CD14-positive monocyte (primary cell): ENCODE results near the gene SGCA. TPM values are rescaled to one million over a fixed set of nuclear protein-coding genes. Genes with fewer than 3 reads are reported as not detected.

Experiments
- DNase-seq, 3 donors: peaks; one replicate each; pipeline ENCODE4 v3.0.0-alpha.2; 2011 to 2022
- H2AFZ ChIP-seq: 2 replicates; pipeline ENCODE4 v1.6.0; 2012; ENCODE audit warnings: mild to moderate bottlenecking, low read depth, low read length, inconsistent platforms; ENCODE audit not compliant: insufficient read depth, poor library complexity, severe bottlenecking
- H3K27ac ChIP-seq, 2 donors: 1 replicate in 1 of 2; 2 replicates in 1 of 2; pipeline ENCODE4 v1.5.1; 2012 to 2013; ENCODE audit warnings: low read length in 2 of 2, control low read depth in 1 of 2, inconsistent platforms in 1 of 2, low read depth in 1 of 2, mild to moderate bottlenecking in 1 of 2
- H3K27me3 ChIP-seq, 2 donors: one replicate each; pipeline versions ENCODE4 v1.6.0 to v1.6.1; 2011 to 2013; ENCODE audit warnings: low read length in 2 of 2; ENCODE audit not compliant: control insufficient read depth in 2 of 2, insufficient read depth in 2 of 2
- H3K36me3 ChIP-seq, 2 donors: replicated peaks in 1 of 2; 1 replicate in 1 of 2; 2 replicates in 1 of 2; pipeline versions ENCODE4 v1.5.1 to v1.6.1; 2012 to 2013; ENCODE audit warnings: low read length in 2 of 2, control low read depth in 1 of 2, inconsistent platforms in 1 of 2, mild to moderate bottlenecking in 1 of 2; ENCODE audit not compliant: insufficient read depth in 2 of 2, control insufficient read depth in 1 of 2
- H3K4me1 ChIP-seq, 2 donors: 1 replicate in 1 of 2; 2 replicates in 1 of 2; pipeline versions ENCODE4 v1.5.1 to v1.6.1; 2012 to 2013; ENCODE audit warnings: low read length in 2 of 2, control low read depth in 1 of 2, inconsistent platforms in 1 of 2, mild to moderate bottlenecking in 1 of 2, moderate library complexity in 1 of 2; ENCODE audit not compliant: insufficient read depth in 2 of 2, control insufficient read depth in 1 of 2
- H3K4me2 ChIP-seq: replicated peaks from 2 replicates; pipeline ENCODE3; 2012; ENCODE audit warnings: low read length, moderate library complexity, mild to moderate bottlenecking; ENCODE audit not compliant: poor library complexity, severe bottlenecking; ENCODE audit errors: extremely low read depth
- H3K4me3 ChIP-seq, 3 experiments: fragments of 200-600 bp in 1 of 3; sonication (generic) in 1 of 3; replicated peaks in 1 of 3; 1 replicate in 2 of 3; 2 replicates in 1 of 3; pipeline ENCODE4 v1.5.1; 2011 to 2013; ENCODE audit warnings: low read length in 3 of 3, mild to moderate bottlenecking in 3 of 3, control low read depth in 2 of 3, low read depth in 2 of 3, inconsistent platforms in 1 of 3, moderate library complexity in 1 of 3
- H3K79me2 ChIP-seq: 2 replicates; pipeline ENCODE4 v1.6.0; 2012; ENCODE audit warnings: mild to moderate bottlenecking, control low read depth, inconsistent platforms, low read length, moderate library complexity; ENCODE audit not compliant: insufficient read depth
- H3K9ac ChIP-seq: 2 replicates; pipeline ENCODE4 v1.6.0; 2017; ENCODE audit warnings: low read length, mild to moderate bottlenecking; ENCODE audit not compliant: insufficient read depth, poor library complexity, severe bottlenecking
- H3K9me3 ChIP-seq, 2 donors: replicated peaks in 1 of 2; 1 replicate in 1 of 2; 2 replicates in 1 of 2; pipeline versions ENCODE4 v1.5.1 to v1.6.1; 2012 to 2013; ENCODE audit warnings: low read length in 2 of 2, control low read depth in 1 of 2; ENCODE audit not compliant: control insufficient read depth in 1 of 2, insufficient read depth in 1 of 2
- H4K20me1 ChIP-seq: 2 replicates; pipeline ENCODE4 v1.6.0; 2012; ENCODE audit warnings: mild to moderate bottlenecking, low read length, control low read depth, moderate library complexity; ENCODE audit not compliant: insufficient read depth
- H3K27ac Mint-ChIP-seq, 7 donors: one replicate each; pipeline ENCODE4 v1.8.0; 2020; ENCODE audit warnings: mild to moderate bottlenecking in 7 of 7, mixed read lengths in 7 of 7, moderate library complexity in 6 of 7, inconsistent platforms in 2 of 7
- H3K27me3 Mint-ChIP-seq, 3 donors: one replicate each; pipeline ENCODE4 v1.8.0; 2021 to 2022; ENCODE audit warnings: low read depth in 3 of 3, mild to moderate bottlenecking in 3 of 3, mixed read lengths in 3 of 3, moderate library complexity in 3 of 3, inconsistent platforms in 1 of 3
- H3K36me3 Mint-ChIP-seq, 2 donors: one replicate each; pipeline ENCODE4 v1.8.0; 2020; ENCODE audit warnings: mixed read lengths in 2 of 2, inconsistent platforms in 1 of 2, mild to moderate bottlenecking in 1 of 2
- H3K4me1 Mint-ChIP-seq: one replicate; pipeline ENCODE4 v1.8.0; 2020; ENCODE audit warnings: mild to moderate bottlenecking, mixed read lengths
- H3K4me3 Mint-ChIP-seq, 2 donors: one replicate each; pipeline ENCODE4 v1.8.0; 2020; ENCODE audit warnings: mild to moderate bottlenecking in 2 of 2, mixed read lengths in 2 of 2, moderate library complexity in 1 of 2
- H3K9me3 Mint-ChIP-seq, 7 donors: one replicate each; pipeline ENCODE4 v1.8.0; 2020 to 2022; ENCODE audit warnings: mixed read lengths in 7 of 7, mild to moderate bottlenecking in 6 of 7, moderate library complexity in 6 of 7, inconsistent platforms in 2 of 7
- WGBS: methylation state at CpG from one replicate; pipeline ENCODE4 v1.1.5; 2013; ENCODE audit warnings: missing lambda C conversion rate; ENCODE audit not compliant: insufficient coverage; 5-methylcytosine and 5-hydroxymethylcytosine counted together
- intact Hi-C, 2 donors: fragments of 100-400 bp; cut with micrococcal nuclease; formaldehyde crosslinking; loops; one replicate each; pipeline versions ENCODE4 v1.15.0 to v1.15.1; 2023
- polyA plus RNA-seq, 3 donors: library from polyadenylated mRNA; depleted of rRNA in 1 of 3; unstranded in 2 of 3; stranded (reverse) in 1 of 3; fragments of 300-500 nt in 2 of 3; fragments of >200 nt in 1 of 3; fragmentation: Illumina TruSeq in 2 of 3; gene quantifications; 1 replicate in 2 of 3; 2 replicates in 1 of 3; pipeline ENCODE4 v1.2.3, GENCODE V29; 2012 to 2021
- TF ChIP-seq, protein P1 (sequence below): fragments of 200-600 bp; IDR thresholded peaks from one replicate; pipeline ENCODE4 v1.8.0; 2022; ENCODE audit warnings: antibody characterized with exemption, mild to moderate bottlenecking

Gene SGCA
- polyA plus RNA-seq, 3 donors = 0.27 to 0.89 (median 0.53) TPM

DNA sequence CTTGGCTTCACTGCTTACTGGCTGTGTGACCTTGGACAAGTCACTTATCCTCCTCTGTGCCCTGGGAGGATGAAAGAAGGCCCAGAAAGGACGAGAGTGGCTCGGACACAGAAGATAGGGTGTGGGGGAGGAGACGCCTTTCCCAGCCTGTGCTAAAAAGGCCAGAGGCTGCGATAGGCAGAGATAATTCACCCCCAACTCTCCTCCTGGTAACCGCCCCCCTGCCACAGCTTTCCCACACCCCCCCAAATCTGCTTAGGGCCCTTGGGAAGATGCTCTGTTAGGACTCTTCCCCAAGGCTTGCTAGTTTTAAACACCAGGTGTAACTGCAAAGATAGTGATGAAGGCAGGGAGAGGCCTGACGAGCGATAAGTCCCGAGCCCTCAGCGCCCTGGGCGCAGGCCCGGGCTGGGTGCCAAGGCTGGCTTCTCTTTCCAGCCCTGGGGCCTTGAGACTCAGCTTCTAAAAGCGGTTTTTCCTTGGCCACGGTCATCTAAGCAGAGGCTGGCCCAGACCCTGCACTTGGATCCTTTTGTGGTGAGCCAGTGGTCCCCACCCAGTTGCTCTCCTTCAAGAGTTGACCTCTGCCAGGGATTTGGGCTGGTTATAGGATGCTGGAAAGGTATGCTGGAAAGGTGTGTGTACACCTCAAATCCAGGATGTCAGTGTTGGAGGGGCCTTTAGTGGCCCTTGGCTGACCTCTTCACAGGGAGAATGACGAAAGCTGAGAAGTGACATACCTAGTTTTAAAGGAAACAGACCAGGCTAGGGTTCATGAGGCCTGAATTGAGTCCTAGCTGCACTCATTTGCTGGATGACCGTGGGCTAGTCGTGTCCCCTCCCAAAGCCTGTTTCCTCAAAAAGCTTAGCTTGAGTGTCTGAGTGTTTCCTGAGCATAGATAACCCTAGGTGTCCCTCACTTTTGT, 11.9 kb upstream of the SGCA start:
- no peaks in the 10 kb centered on the region for H3K36me3 Mint-ChIP-seq
- H2AFZ ChIP-seq = no peak overlapping the region
- peak overlapping the region in 1 of 3 experiments; percentile 21 for H3K4me3 ChIP-seq
- intact Hi-C loops = no loop called here
- TF ChIP-seq, protein P1, sequence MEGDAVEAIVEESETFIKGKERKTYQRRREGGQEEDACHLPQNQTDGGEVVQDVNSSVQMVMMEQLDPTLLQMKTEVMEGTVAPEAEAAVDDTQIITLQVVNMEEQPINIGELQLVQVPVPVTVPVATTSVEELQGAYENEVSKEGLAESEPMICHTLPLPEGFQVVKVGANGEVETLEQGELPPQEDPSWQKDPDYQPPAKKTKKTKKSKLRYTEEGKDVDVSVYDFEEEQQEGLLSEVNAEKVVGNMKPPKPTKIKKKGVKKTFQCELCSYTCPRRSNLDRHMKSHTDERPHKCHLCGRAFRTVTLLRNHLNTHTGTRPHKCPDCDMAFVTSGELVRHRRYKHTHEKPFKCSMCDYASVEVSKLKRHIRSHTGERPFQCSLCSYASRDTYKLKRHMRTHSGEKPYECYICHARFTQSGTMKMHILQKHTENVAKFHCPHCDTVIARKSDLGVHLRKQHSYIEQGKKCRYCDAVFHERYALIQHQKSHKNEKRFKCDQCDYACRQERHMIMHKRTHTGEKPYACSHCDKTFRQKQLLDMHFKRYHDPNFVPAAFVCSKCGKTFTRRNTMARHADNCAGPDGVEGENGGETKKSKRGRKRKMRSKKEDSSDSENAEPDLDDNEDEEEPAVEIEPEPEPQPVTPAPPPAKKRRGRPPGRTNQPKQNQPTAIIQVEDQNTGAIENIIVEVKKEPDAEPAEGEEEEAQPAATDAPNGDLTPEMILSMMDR = no peak
- no peak overlapping the region for H3K27ac ChIP-seq
- peaks cover 41 to 49% of the 10 kb centered on the region in 2 donors for H3K4me1 ChIP-seq
- H3K4me1 Mint-ChIP-seq = peaks cover 39% of the 10 kb centered on the region
- no peak overlapping the region for H3K4me3 Mint-ChIP-seq
- H3K79me2 ChIP-seq = peaks cover 39% of the 10 kb centered on the region
- peak overlapping the region; percentile 12 for H3K4me2 ChIP-seq
- no peaks in the 10 kb centered on the region for H3K27me3 ChIP-seq
- 37% methylated on average over 13 of the region's 16 CpGs for WGBS
- H4K20me1 ChIP-seq = peaks cover 33% of the 10 kb centered on the region
- no peak overlapping the region for H3K9ac ChIP-seq
- H3K9me3 Mint-ChIP-seq = peaks cover 0 to 1% (median 0%) of the 10 kb centered on the region in 7 donors
- peak overlapping the region in 3 of 7 donors; percentile 31 to 50 (median 33) for H3K27ac Mint-ChIP-seq
- H3K27me3 Mint-ChIP-seq = peaks cover 0 to 6% (median 4%) of the 10 kb centered on the region in 3 donors
- no peaks in the 10 kb centered on the region for H3K9me3 ChIP-seq
- H3K36me3 ChIP-seq = no peaks in the 10 kb centered on the region
- DNase-seq = no peak

DNA sequence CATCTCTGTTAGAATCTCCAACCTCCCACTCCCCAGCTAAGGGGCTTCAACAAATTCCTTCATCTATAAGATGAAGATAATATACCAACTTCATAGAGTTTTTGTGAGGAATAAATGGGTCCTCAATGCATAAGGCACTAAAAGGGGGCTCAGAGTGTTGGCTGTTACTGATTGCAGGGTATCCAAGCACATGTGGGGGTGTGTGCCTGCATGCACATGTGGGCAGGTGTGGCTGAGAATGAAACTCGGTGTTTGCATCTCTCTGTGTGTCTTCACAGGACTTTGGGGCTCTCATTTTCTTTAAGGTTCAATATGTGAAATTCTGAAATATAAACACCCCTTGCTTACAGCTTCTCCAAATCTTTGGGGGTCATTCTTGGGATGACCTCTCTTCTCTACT, 11.2 kb upstream of the SGCA start:
- intact Hi-C loops = no loop called here
- no peak overlapping the region for H3K27ac Mint-ChIP-seq
- H3K79me2 ChIP-seq = peaks cover 32% of the 10 kb centered on the region
- H2AFZ ChIP-seq = no peak overlapping the region
- H4K20me1 ChIP-seq = peaks cover 28% of the 10 kb centered on the region
- DNase-seq = no peak
- H3K4me3 ChIP-seq = peak overlapping the region in 1 of 3 experiments; percentile 21
- peaks cover 0 to 9% (median 4%) of the 10 kb centered on the region in 3 donors for H3K27me3 Mint-ChIP-seq
- H3K36me3 Mint-ChIP-seq = no peaks in the 10 kb centered on the region
- no peak overlapping the region for H3K9ac ChIP-seq
- no peaks in the 10 kb centered on the region for H3K9me3 Mint-ChIP-seq
- no CpG with 5 or more reads among the region's 1 CpG for WGBS
- H3K27me3 ChIP-seq = no peaks in the 10 kb centered on the region
- H3K27ac ChIP-seq = no peak overlapping the region
- peaks cover 39% of the 10 kb centered on the region for H3K4me1 Mint-ChIP-seq
- TF ChIP-seq, protein P1 = no peak
- H3K4me1 ChIP-seq = peaks cover 41 to 49% of the 10 kb centered on the region in 2 donors
- H3K9me3 ChIP-seq = no peaks in the 10 kb centered on the region
- H3K4me2 ChIP-seq = peak overlapping the region; percentile 28
- H3K4me3 Mint-ChIP-seq = no peak overlapping the region
- H3K36me3 ChIP-seq = no peaks in the 10 kb centered on the region
